Sigmoid colon (tissue), 3 donors: ENCODE data around the gene TRIO.

Source experiments
- POLR2A ChIP-seq, 2 donors: fragments of 450-650 bp; IDR thresholded peaks; one replicate each; pipeline ENCODE4 v1.6.1; 2016; ENCODE audit warnings: antibody characterized with exemption in 2 of 2, mild to moderate bottlenecking in 2 of 2, moderate library complexity in 2 of 2
- TF ChIP-seq, protein P1 (sequence below), 4 experiments: fragments of 450-650 bp in 3 of 4; fragments of 200-600 bp in 1 of 4; IDR thresholded peaks; one replicate each; pipeline ENCODE4 v1.5.1; 2016 to 2019; ENCODE audit warnings: antibody characterized with exemption in 4 of 4, mild to moderate bottlenecking in 3 of 4, moderate library complexity in 2 of 4

DNA sequence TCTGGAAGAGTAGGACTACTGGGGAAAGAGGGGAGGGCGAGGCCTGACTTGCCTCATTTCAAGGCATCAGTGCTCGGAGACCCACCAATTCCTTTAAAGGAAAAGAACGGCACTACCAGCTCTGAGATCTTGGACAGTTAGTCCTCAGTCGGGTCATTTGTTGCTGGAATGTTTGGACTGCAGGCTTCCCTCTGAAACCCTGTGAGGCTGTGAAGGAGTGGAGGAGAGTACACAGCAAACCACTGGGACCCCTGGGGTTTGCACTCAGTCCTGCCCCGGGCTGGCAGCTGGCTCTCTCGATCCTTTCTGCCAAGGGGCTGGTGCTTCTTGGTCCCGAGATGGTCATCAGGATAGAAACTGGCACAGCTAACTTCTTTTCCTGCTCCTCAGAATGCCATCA, 194.5 kb downstream of the TRIO start:
- TF ChIP-seq POLR2A (IDR thresholded peaks at IDR 0.05): no peak
- TF ChIP-seq, protein P1, sequence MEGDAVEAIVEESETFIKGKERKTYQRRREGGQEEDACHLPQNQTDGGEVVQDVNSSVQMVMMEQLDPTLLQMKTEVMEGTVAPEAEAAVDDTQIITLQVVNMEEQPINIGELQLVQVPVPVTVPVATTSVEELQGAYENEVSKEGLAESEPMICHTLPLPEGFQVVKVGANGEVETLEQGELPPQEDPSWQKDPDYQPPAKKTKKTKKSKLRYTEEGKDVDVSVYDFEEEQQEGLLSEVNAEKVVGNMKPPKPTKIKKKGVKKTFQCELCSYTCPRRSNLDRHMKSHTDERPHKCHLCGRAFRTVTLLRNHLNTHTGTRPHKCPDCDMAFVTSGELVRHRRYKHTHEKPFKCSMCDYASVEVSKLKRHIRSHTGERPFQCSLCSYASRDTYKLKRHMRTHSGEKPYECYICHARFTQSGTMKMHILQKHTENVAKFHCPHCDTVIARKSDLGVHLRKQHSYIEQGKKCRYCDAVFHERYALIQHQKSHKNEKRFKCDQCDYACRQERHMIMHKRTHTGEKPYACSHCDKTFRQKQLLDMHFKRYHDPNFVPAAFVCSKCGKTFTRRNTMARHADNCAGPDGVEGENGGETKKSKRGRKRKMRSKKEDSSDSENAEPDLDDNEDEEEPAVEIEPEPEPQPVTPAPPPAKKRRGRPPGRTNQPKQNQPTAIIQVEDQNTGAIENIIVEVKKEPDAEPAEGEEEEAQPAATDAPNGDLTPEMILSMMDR (IDR thresholded peaks at IDR 0.05): no peak
